NCI-H2227 (cell line): ENCODE measurements around the gene KRTAP10-10.
"Not testable (repeated sequence)": the region's sequence is repeated elsewhere in the genome, so short reads cannot be mapped to it uniquely, and the experiment has no call there.

Experiments used
- DNase-seq: peaks from one replicate; lab custom pipeline; 2025; ENCODE audit not compliant: unreplicated experiment; lab: John Stamatoyannopoulos, UW

KRTAP10-10 gene

GRCh38 chr21:44623575-44623974, 13.6 kb upstream of the KRTAP10-10 start:
- DNase-seq: no peak

DNA sequence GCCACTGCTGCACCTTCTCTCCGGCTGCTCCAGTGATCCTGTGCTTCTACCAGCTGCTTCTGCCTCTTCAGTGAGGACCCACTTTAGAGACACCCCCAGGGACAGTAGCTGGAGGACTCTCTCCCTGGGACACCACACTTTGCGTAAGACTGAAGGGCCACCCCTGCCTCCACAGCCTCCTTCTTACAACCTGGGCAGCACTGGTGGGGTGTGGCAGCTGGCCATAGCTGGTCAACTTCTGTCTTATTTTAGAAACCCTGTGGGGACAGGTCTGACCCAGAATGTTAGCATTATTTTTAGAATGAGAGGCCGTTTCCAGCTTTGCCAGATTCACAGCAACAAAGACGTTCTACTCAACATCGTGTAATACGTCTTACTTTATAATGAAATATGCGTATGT, 11.4 kb upstream of the KRTAP10-10 start:
- no peak for DNase-seq

DNA sequence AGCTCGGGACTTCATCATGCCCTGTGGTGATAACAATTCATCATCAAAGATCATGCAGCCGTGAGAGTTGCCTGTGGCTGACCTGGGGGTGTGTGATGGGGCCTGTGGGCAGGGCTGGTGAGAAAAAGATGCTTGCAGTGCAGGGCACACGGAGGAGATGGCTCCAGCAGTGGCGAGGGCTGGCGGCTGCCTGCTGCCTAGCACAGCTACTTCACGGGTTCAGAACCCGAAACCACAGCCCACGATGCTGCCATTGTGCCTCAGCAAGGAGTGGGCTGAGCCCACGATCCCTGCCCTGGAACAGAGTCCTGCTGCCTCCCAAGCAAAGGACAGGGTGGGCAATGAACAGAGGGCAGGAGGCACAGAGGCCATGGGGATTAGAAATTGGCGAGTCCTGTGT, 10.9 kb upstream of the KRTAP10-10 start:
- DNase-seq: no peak

- DNase-seq: no peak
Measured at GRCh38 chr21:44626673-44627143, 10.4 kb upstream of the KRTAP10-10 start, which contains the start of gene KRTAP10-9. TSS of gene KRTAP10-9 (plus strand) at chr21:44627093. CDS start at chr21:44627172, 79 bp downstream.

- DNase-seq: not testable (repeated sequence)
Measured at GRCh38 chr21:44627181-44627822, 9.9 kb upstream of the KRTAP10-10 start.

- DNase-seq: not testable (repeated sequence)
Measured at GRCh38 chr21:44627831-44628233, 9.3 kb upstream of the KRTAP10-10 start.

- DNase-seq: no peak
Measured at GRCh38 chr21:44628707-44629391, 8.3 kb upstream of the KRTAP10-10 start.

- DNase-seq: no peak
Measured at GRCh38 chr21:44630440-44630839, 6.7 kb upstream of the KRTAP10-10 start.

DNA sequence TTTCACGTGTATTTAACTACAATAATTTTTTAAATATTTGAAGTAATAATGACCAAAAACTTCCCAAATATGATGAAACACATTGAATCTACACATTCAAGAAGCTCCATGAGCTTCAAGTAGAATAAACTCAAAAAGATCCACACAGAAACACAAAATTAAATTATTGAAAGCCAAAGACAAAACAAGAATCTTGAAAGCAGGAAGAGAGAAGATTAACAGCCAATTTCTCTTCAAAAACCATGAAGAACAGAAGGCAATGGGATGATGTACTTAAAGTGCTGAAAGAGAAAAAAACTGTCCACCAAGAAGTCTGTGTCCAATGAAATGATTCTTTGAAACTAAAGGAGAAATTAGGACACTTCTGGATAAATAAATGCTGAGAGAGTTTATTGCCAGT, 5.1 kb upstream of the KRTAP10-10 start:
- DNase-seq: no peak

GRCh38 chr21:44636209-44637017, 743 bp upstream of the KRTAP10-10 start:
- DNase-seq: no peak

GRCh38 chr21:44637851-44638348, 744 bp downstream of the KRTAP10-10 start:
- not testable (repeated sequence) for DNase-seq

DNA sequence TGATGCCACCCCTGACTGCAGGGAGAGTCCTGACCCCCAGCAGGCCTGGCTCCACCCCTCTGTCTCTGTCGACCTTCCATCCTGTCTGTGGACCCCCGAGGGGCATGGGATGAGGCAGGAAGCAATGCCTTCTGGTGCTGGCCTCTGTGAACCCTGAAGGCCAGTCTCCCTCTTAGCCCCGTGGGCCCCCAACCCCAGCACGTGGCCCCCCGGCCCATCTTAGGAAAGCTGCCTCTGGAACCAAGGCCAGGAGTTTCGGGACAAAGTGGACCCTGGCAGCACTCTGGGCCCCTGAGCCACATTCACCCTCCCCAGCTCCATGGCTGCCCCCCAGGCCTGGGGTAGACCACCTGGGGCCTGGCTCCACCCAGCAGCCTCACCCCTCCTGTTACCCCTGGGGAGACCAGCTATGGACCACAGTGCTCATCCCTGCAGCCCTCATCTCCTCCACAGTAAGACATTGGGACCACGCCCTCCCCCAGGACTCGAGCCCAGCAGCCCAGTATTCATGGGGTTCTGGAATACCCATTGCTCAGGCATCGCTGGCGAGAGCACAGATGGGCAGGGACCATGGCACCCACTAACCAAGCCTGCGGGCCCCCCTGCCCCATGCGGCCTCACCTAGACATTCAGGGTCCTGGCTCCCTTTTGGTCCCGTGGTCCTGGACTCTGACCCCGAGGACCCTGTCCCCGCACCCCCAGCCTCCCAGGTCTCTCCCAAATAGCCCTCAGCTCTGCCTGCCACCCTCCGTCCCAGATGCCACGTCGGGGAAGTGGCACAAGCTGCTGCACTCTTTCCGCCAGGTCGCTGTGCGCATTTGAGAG, 1.6 kb downstream of the KRTAP10-10 start:
- not testable (repeated sequence) for DNase-seq

- no peak for DNase-seq
Measured at GRCh38 chr21:44639331-44639655, 2.1 kb downstream of the KRTAP10-10 start.

DNA sequence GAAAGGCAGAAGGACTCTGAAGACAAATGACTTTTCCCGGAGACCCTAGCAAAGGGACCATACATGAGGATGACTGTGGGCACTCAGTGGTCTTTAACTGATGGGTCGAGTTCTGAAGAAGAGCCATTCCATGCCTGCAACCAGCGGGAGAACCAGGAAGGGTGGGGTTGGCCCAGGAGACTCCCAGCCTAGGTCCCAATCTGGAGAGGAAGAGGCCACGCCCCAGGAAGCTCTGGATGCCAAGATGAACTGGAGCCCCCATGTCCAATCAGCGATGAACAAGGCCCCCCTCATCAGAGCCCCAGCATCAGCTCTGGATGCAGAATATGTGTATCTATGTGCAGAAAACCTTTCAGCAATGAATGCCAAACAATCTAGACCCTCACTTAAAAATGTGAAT, 3.6 kb downstream of the KRTAP10-10 start:
- no peak for DNase-seq

- DNase-seq: no peak
Measured at GRCh38 chr21:44643741-44644310, 6.7 kb downstream of the KRTAP10-10 start.

- DNase-seq: no peak
Measured at GRCh38 chr21:44644878-44645277, 7.7 kb downstream of the KRTAP10-10 start.

- peak; percentile 23 for DNase-seq
Measured at GRCh38 chr21:44646366-44647221, 9.4 kb downstream of the KRTAP10-10 start, which contains the start of gene KRTAP10-11. TSS of gene KRTAP10-11 (plus strand) at chr21:44646414. CDS start at chr21:44646459, 45 bp downstream.

DNA sequence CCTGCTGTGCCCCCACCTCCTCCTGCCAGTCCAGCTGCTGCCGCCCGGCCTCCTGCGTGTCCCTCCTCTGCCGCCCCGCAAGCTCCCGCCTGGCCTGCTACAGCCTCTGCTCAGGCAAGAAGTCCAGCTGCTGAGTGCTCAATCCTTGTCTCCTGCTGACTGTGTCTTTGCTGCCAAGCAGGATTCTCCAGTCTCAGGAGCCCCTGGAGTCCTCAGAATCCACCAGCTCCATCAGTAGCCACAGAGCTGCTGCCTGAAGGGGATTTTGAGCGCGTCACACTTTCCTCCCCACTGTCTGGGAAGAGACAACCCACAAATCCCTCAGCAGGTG, 10.0 kb downstream of the KRTAP10-10 start:
- DNase-seq: no peak

GRCh38 chr21:44648557-44649311, 11.6 kb downstream of the KRTAP10-10 start:
- DNase-seq: no peak
